Panc1 (cell line): ENCODE data around the gene TK2. TPM values are rescaled to one million over a fixed set of nuclear protein-coding genes. Genes with fewer than 3 reads are reported as not detected.

Experiments
- ATAC-seq: fragments of 200-7000 bp; cut with Tn5 transposase; 2 replicates; pipeline ENCODE4 v1.9.1; 2020; ENCODE audit warnings: mild to moderate bottlenecking, moderate library complexity
- BruUV-seq: library from RNA; stranded (reverse); fragments of 400-500 nt; replicated peaks from 2 replicates; lab custom pipeline; 2021; lab: Mats Ljungman, UMichigan
- CTCF ChIA-PET: fragments of 300-600 bp; sonication (Branson Sonifier 250); formaldehyde crosslinking; loops from one replicate; lab custom pipeline; 2022; ENCODE audit warnings: antibody characterized with exemption; lab: Charles Lee
- POLR2A ChIA-PET: fragments of 300-600 bp; sonication (Branson Sonifier 250); formaldehyde crosslinking; loops from one replicate; lab custom pipeline; 2022; ENCODE audit warnings: antibody characterized with exemption; lab: Charles Lee
- DNase-seq: peaks from one replicate; pipeline ENCODE4 v3.0.0-alpha.2; 2010; ENCODE audit warnings: low read depth, low spot score
- H3K27ac ChIP-seq: 2 replicates; pipeline ENCODE4 v1.5.1; 2011; ENCODE audit warnings: mild to moderate bottlenecking, low read length, inconsistent platforms
- H3K27me3 ChIP-seq: fragments of 200-500 bp; sonication (Bioruptor generic); 2 replicates; pipeline ENCODE4 v1.6.0; 2014; ENCODE audit warnings: low read length, inconsistent platforms; ENCODE audit not compliant: control insufficient read depth, insufficient read depth
- H3K36me3 ChIP-seq: fragments of 200-500 bp; sonication (Bioruptor generic); 2 replicates; pipeline ENCODE4 v1.5.1; 2014; ENCODE audit warnings: inconsistent platforms, mild to moderate bottlenecking, low read length, moderate library complexity; ENCODE audit not compliant: control insufficient read depth, insufficient read depth
- H3K4me1 ChIP-seq: 2 replicates; pipeline ENCODE4 v1.5.1; 2011; ENCODE audit warnings: inconsistent platforms, mild to moderate bottlenecking, low read length, moderate library complexity; ENCODE audit not compliant: control insufficient read depth, insufficient read depth
- H3K4me3 ChIP-seq, 2 experiments: 2 replicates each; pipeline ENCODE4 v1.5.1; 2011 to 2012; ENCODE audit warnings: low read depth in 2 of 2, low read length in 2 of 2, mild to moderate bottlenecking in 2 of 2, inconsistent platforms in 1 of 2, moderate library complexity in 1 of 2
- H3K9me3 ChIP-seq: fragments of 200-500 bp; sonication (Bioruptor generic); 2 replicates; pipeline ENCODE4 v1.5.1; 2014; ENCODE audit warnings: low read depth, mild to moderate bottlenecking, inconsistent platforms, low read length, moderate library complexity; ENCODE audit not compliant: control insufficient read depth, insufficient read depth
- POLR2AphosphoS5 ChIP-seq: IDR thresholded peaks from 2 replicates; pipeline ENCODE4 v1.6.1; 2012; ENCODE audit warnings: mild to moderate bottlenecking, low read depth, low read length, moderate library complexity
- SIN3A ChIP-seq: IDR thresholded peaks from 2 replicates; pipeline ENCODE4 v1.6.1; 2012; ENCODE audit warnings: low read depth, mild to moderate bottlenecking, low read length, moderate library complexity, borderline replicate concordance; ENCODE audit not compliant: insufficient read depth
- TCF7L2 ChIP-seq: IDR thresholded peaks from 2 replicates; pipeline ENCODE4 v1.6.1; 2011; ENCODE audit warnings: mild to moderate bottlenecking, low read depth, low read length, inconsistent platforms
- in situ Hi-C: cut with HindIII; loops from 2 replicates; pipeline ENCODE4 v1.10.0; 2016; ENCODE audit warnings: low sequenced_read_pairs, low pct_unique_long_range_greater_than_20kb
- intact Hi-C: fragments of 100-400 bp; cut with micrococcal nuclease; formaldehyde crosslinking; loops from one replicate; pipeline ENCODE4 v1.10.0; 2022; ENCODE audit not compliant: unreplicated experiment
- total RNA-seq: library from RNA; stranded (reverse); gene quantifications from one replicate; pipeline ENCODE4 v1.2.1, GENCODE V29; 2021; ENCODE audit not compliant: unreplicated experiment
- TF ChIP-seq, protein P1 (sequence below), 2 experiments: IDR thresholded peaks; 2 replicates each; pipeline ENCODE4 v1.6.1; 2011 to 2012; ENCODE audit warnings: low read depth in 2 of 2, control low read depth in 1 of 2, low read length in 1 of 2, mild to moderate bottlenecking in 1 of 2, moderate library complexity in 1 of 2; ENCODE audit not compliant: insufficient read depth in 1 of 2
- TF ChIP-seq, protein P2 (sequence below): fragments of 450-650 bp; IDR thresholded peaks from 2 replicates; pipeline ENCODE4 v1.5.1; 2017; ENCODE audit warnings: mild to moderate bottlenecking

Gene TK2
- total RNA-seq, 1 experiment from 2014 or later = 17.1 TPM

DNA sequence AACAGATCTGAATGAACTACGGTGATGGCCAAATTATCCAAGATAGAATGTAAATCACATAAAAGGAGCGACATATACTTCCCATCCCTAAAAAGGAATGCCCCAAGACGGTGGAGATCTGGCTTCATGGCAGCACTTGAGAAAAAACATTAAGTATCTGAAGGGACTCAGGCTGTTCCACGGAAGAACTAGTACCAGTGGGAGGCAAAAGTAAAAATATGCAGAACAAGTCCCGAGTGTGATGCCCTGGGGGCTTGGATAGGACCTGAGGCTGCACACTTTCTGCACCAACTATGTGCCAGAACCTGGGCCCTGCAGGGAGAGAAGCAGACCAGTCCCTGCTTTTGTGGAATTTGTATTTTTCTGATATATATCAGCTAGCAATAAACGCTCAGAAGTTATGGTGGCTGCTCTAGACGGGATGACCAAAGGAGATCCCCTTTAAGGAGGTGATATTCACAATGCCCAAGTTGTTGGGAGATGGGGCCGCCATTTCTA lies 1.9 kb upstream of the TK2 start:
- no TSS peak for BruUV-seq
- peak overlapping the region; percentile 75 to 86 for H3K4me3 ChIP-seq
- ATAC-seq = 0 out of 2 replicates have a peak, but pooled peaks have one; percentile 1
- in situ Hi-C loops (no loop called here), intact Hi-C loops (no loop called here)
- peak overlapping the region; percentile 96 for H3K27ac ChIP-seq
- no peak for DNase-seq
- ChIA-PET CTCF (no interaction called here), POLR2A (interaction anchor here (0.7 kb wide), 1 partner anchor 11 kb away, joined by 4 read pairs; no protein-coding TSS in a partner anchor)
- no peak for TF ChIP-seq TCF7L2
- TF ChIP-seq, protein P1, sequence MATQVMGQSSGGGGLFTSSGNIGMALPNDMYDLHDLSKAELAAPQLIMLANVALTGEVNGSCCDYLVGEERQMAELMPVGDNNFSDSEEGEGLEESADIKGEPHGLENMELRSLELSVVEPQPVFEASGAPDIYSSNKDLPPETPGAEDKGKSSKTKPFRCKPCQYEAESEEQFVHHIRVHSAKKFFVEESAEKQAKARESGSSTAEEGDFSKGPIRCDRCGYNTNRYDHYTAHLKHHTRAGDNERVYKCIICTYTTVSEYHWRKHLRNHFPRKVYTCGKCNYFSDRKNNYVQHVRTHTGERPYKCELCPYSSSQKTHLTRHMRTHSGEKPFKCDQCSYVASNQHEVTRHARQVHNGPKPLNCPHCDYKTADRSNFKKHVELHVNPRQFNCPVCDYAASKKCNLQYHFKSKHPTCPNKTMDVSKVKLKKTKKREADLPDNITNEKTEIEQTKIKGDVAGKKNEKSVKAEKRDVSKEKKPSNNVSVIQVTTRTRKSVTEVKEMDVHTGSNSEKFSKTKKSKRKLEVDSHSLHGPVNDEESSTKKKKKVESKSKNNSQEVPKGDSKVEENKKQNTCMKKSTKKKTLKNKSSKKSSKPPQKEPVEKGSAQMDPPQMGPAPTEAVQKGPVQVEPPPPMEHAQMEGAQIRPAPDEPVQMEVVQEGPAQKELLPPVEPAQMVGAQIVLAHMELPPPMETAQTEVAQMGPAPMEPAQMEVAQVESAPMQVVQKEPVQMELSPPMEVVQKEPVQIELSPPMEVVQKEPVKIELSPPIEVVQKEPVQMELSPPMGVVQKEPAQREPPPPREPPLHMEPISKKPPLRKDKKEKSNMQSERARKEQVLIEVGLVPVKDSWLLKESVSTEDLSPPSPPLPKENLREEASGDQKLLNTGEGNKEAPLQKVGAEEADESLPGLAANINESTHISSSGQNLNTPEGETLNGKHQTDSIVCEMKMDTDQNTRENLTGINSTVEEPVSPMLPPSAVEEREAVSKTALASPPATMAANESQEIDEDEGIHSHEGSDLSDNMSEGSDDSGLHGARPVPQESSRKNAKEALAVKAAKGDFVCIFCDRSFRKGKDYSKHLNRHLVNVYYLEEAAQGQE (IDR thresholded peaks at IDR 0.05; ENCODE audit: insufficient read depth in 1 of 2, low read depth in 2 of 2, low read length in 1 of 2) = no peak
- no peak for TF ChIP-seq POLR2AphosphoS5
- TF ChIP-seq SIN3A = no peak
- TF ChIP-seq, protein P2, sequence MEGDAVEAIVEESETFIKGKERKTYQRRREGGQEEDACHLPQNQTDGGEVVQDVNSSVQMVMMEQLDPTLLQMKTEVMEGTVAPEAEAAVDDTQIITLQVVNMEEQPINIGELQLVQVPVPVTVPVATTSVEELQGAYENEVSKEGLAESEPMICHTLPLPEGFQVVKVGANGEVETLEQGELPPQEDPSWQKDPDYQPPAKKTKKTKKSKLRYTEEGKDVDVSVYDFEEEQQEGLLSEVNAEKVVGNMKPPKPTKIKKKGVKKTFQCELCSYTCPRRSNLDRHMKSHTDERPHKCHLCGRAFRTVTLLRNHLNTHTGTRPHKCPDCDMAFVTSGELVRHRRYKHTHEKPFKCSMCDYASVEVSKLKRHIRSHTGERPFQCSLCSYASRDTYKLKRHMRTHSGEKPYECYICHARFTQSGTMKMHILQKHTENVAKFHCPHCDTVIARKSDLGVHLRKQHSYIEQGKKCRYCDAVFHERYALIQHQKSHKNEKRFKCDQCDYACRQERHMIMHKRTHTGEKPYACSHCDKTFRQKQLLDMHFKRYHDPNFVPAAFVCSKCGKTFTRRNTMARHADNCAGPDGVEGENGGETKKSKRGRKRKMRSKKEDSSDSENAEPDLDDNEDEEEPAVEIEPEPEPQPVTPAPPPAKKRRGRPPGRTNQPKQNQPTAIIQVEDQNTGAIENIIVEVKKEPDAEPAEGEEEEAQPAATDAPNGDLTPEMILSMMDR = no peak; the same call in 1 of the 2 replicates
- peaks cover 44% of the 10 kb centered on the region for H3K4me1 ChIP-seq
- no peaks in the 10 kb centered on the region for H3K9me3 ChIP-seq
- H3K27me3 ChIP-seq = no peaks in the 10 kb centered on the region
- no peaks in the 10 kb centered on the region; the same call in 1 of the 2 replicates for H3K36me3 ChIP-seq

DNA sequence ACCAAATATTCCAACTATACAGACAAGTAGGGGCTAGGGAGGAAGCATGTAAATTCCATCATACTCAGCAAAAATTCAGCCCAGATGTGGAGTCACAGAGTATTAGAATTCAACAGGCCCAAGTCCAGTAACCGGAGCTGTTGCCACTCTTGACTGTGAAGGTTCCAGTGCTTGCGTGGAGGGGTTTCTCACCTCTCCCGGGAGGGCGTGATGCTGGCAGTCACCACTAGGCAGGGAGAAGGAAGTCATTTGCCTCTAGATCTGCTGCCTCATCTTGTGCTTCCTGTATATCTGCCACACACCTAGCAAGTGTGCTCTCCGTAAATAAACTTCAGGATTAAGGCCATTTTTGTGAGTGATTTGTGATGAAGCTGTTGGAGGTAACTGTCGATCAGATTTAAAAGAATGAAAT lies 1.4 kb upstream of the TK2 start:
- Histone ChIP-seq H3K27ac (peak overlapping the region; percentile 96), H3K36me3 (no peaks in the 10 kb centered on the region; the same call in 1 of the 2 replicates), H3K4me3 (no peak overlapping the region), H3K4me1 (peaks cover 44% of the 10 kb centered on the region), H3K9me3 (no peaks in the 10 kb centered on the region), H3K27me3 (no peaks in the 10 kb centered on the region)
- BruUV-seq = no TSS peak
- ChIA-PET POLR2A (no interaction called here), CTCF (interaction anchor here (0.6 kb wide), 1 partner anchor 36 kb away, joined by 3 read pairs; no protein-coding TSS in a partner anchor)
- intact Hi-C loops = no loop called here
- DNase-seq (no peak), ATAC-seq (peak; percentile 29; the same call in 1 of the 2 replicates)
- TF ChIP-seq, protein P1 (IDR thresholded peaks at IDR 0.05; ENCODE audit: insufficient read depth in 1 of 2, low read depth in 2 of 2, low read length in 1 of 2) = no peak
- TF ChIP-seq, protein P2 = peak; percentile 30
- in situ Hi-C loops = no loop called here
